Measurements from ENCODE around the gene HS3ST5. TPM values are rescaled to one million over a fixed set of nuclear protein-coding genes. Genes with fewer than 3 reads are reported as not detected.

The HS3ST5 gene
- total RNA-seq, 1 experiment from 2014 or later, result 14.4 TPM

DNA sequence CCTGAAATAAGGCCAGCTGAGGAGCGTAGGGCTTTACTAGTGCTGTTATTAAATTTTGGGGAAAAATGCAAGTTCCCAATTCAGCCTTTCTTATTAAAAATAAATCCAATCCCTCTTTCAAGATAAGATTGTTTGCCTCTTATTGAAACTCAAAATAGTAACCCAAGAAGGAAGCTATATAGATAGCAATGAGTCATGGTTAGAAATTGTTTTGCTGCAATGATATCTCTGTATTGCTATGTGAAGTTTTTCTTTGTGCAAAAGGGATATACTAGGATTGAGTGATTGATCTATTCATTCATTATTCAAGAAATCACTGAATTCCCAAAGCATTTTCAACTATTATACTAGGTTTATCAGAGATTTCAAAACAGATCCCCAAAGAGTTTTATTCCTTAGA, 278.9 kb downstream of the HS3ST5 start:
- Histone ChIP-seq H3K4ac (ENCODE audit: low read depth, low read length) (no peak overlapping the region), H3K23ac (ENCODE audit: insufficient read length, low read depth, low read length) (no peak overlapping the region), H3K4me2 (ENCODE audit: insufficient read depth, insufficient read length, low read length) (no peak overlapping the region), H2BK5ac (ENCODE audit: insufficient read length, low read length) (no peak overlapping the region), H3K79me2 (ENCODE audit: insufficient read depth, low read length) (no peaks in the 10 kb centered on the region), H3K18ac (ENCODE audit: insufficient read length, low read depth, low read length) (no peak overlapping the region), H3K79me1 (ENCODE audit: insufficient read depth, low read depth, low read length, poor library complexity, severe bottlenecking) (no peaks in the 10 kb centered on the region), H4K5ac (ENCODE audit: insufficient read length, low read depth, low read length) (no peak overlapping the region), H4K8ac (replicated peaks; ENCODE audit: insufficient read length, low read depth, low read length) (no peak overlapping the region), H2AK5ac (ENCODE audit: insufficient read length, low read length) (no peak overlapping the region), H3K23me2 (ENCODE audit: insufficient read length, low read depth, low read length, poor library complexity, severe bottlenecking) (no peaks in the 10 kb centered on the region), H3T11ph (ENCODE audit: low read length) (no peak overlapping the region), H2BK120ac (ENCODE audit: low read depth, low read length, poor library complexity, severe bottlenecking) (no peak overlapping the region), H3K56ac (ENCODE audit: insufficient read length, low read depth, low read length) (no peak overlapping the region), H3K9me3 (ENCODE audit: control insufficient read depth, low read depth, low read length) (no peaks in the 10 kb centered on the region), H2AFZ (ENCODE audit: low read length) (no peak overlapping the region), H2BK15ac (ENCODE audit: low read depth, low read length) (no peak overlapping the region), H3K14ac (ENCODE audit: insufficient read depth, low read length) (no peak overlapping the region), H3K27ac (ENCODE audit: insufficient read length, low read depth, low read length) (no peak overlapping the region), H3K4me1 (ENCODE audit: insufficient read depth, low read length) (no peaks in the 10 kb centered on the region; the same call in 1 of the 2 replicates), H2BK20ac (ENCODE audit: low read depth, low read length, poor library complexity, severe bottlenecking) (no peak overlapping the region), H4K20me1 (ENCODE audit: control insufficient read depth, insufficient read depth, insufficient read length) (no peaks in the 10 kb centered on the region), H3K27me3 (ENCODE audit: insufficient read depth, low read length) (no peaks in the 10 kb centered on the region), H2BK12ac (ENCODE audit: insufficient read length, low read depth, low read length) (no peak overlapping the region), H4K91ac (ENCODE audit: insufficient read length, low read depth, low read length) (no peak overlapping the region), H3K9ac (ENCODE audit: extremely low read depth, insufficient read length, low read length) (no peak overlapping the region)
- no peak overlapping the region for H3K27ac Mint-ChIP-seq
- no peak for DNase-seq
- peaks cover 13 to 16% of the 10 kb centered on the region in 2 experiments for H3K4me1 Mint-ChIP-seq
- H3K36me3 Mint-ChIP-seq (ENCODE audit: insufficient read depth in 1 of 3, low read depth in 3 of 3), result peaks cover 0 to 16% (median 0%) of the 10 kb centered on the region in 3 experiments; a peak in 3 of 7 replicates
- no peak overlapping the region for H3K4me3 Mint-ChIP-seq
- H3K9me3 Mint-ChIP-seq, result no peaks in the 10 kb centered on the region
- H3K27me3 Mint-ChIP-seq (ENCODE audit: low read depth), result no peaks in the 10 kb centered on the region
- WGBS (ENCODE audit: extremely low coverage, insufficient read length, low lambda C conversion rate), result no CpG with 5 or more reads among the region's 1 CpG
- no peak for TF ChIP-seq CTCF (conservative IDR thresholded peaks at IDR 0.05)
